SK-N-DZ (cell line): Measurements from ENCODE around the gene NT5DC3.

Experiments used
- DNase-seq: peaks from one replicate; pipeline ENCODE4 v3.0.0-alpha.2; 2015; ENCODE audit warnings: low spot score

NT5DC3 gene

GRCh38 chr12:103833095-103833775, 7.8 kb downstream of the NT5DC3 start:
- no peak for DNase-seq

GRCh38 chr12:103832048-103832997, 8.7 kb downstream of the NT5DC3 start:
- DNase-seq = no peak

- no peak for DNase-seq
These were observed 10.2 kb downstream of the NT5DC3 start for GRCh38 chr12:103830730-103831320.

GRCh38 chr12:103830025-103830725, 10.9 kb downstream of the NT5DC3 start:
- no peak for DNase-seq

GRCh38 chr12:103829092-103829491, 11.9 kb downstream of the NT5DC3 start:
- no peak for DNase-seq

- DNase-seq = no peak
These were observed 13.1 kb downstream of the NT5DC3 start for GRCh38 chr12:103827911-103828391.

GRCh38 chr12:103824845-103825244, 16.2 kb downstream of the NT5DC3 start:
- DNase-seq = no peak

GRCh38 chr12:103824290-103824689, 16.7 kb downstream of the NT5DC3 start:
- DNase-seq = no peak

- DNase-seq = no peak
These were observed 17.2 kb downstream of the NT5DC3 start for GRCh38 chr12:103823871-103824270.

- DNase-seq = no peak
These were observed 19.3 kb downstream of the NT5DC3 start for GRCh38 chr12:103821773-103822172.

- DNase-seq = no peak
These were observed 20.0 kb downstream of the NT5DC3 start for GRCh38 chr12:103820881-103821489.

GRCh38 chr12:103820361-103820760, 20.7 kb downstream of the NT5DC3 start:
- DNase-seq = no peak

GRCh38 chr12:103819892-103820291, 21.1 kb downstream of the NT5DC3 start:
- DNase-seq = no peak

GRCh38 chr12:103819312-103819711, 21.7 kb downstream of the NT5DC3 start:
- no peak for DNase-seq

GRCh38 chr12:103817791-103818190, 23.2 kb downstream of the NT5DC3 start:
- DNase-seq = no peak

GRCh38 chr12:103816663-103817062, 24.4 kb downstream of the NT5DC3 start:
- no peak for DNase-seq

- no peak for DNase-seq
These were observed 26.6 kb downstream of the NT5DC3 start for GRCh38 chr12:103814436-103814835.

- DNase-seq = no peak
These were observed 27.1 kb downstream of the NT5DC3 start for GRCh38 chr12:103813949-103814348.

- no peak for DNase-seq
These were observed 27.6 kb downstream of the NT5DC3 start for GRCh38 chr12:103813426-103813825.

- DNase-seq = no peak
These were observed 28.2 kb downstream of the NT5DC3 start for GRCh38 chr12:103812789-103813188.

GRCh38 chr12:103811791-103812190, 29.2 kb downstream of the NT5DC3 start:
- no peak for DNase-seq
